NCI-H524 treated with DMSO at 0.1 percent for 48 hours (cell line): ENCODE data around the gene MRPL36.
"Not testable (repeated sequence)": the region's sequence is repeated elsewhere in the genome, so short reads cannot be mapped to it uniquely, and the experiment has no call there.

ENCODE experiments used
- DNase-seq: peaks from one replicate; lab custom pipeline; 2025; lab: John Stamatoyannopoulos, UW

Gene MRPL36

GRCh38 chr5:1799602-1800471 lies at the start of gene MRPL36:
Gene MRPL36, minus strand, starts transcription at chr5:1799837. Its CDS starts 902 bp downstream, at chr5:1798935.
- DNase-seq = peak; percentile 77

DNA sequence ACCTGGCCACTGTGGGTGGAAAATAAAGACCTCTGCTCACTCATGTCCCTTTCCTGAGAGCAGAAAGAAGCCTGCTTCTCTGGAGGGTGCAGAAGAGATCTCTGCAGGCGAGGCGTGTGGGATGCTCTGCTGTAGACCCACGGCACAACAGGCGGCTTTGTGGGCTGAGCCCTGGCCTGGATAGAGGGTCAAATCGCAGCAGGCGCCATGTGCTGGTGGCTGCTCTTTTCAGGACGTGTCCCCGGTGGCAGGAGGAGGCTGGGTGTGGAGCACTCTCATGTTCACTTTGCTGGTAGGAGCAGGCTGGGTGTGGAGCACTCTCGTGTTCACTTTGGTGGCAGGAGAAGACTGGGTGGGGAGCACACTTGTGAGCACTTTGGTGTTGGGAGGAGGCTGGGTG lies 48.0 kb upstream of the MRPL36 start:
- no peak for DNase-seq

DNA sequence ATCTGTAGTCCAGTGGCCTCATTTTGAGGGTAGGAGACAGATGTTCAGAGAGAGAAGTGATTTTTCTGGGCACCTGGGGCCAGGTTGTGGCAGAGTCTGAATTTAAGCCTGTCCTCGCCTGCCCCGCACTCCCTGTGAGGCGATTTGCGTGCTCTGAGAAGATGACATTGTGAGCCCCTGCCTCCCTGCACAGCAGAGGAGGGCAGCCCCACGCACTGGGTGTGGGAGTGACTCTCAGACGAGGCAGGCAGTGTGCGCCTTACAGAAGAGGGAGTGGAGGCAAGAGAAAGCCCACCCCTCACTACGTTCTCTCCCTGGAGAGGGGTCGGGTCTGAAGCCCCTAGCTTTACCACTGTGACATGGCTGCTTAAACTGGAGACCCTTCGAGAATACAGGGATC lies 47.4 kb upstream of the MRPL36 start:
- DNase-seq = no peak

GRCh38 chr5:1846583-1846982 lies 46.9 kb upstream of the MRPL36 start:
- no peak for DNase-seq

GRCh38 chr5:1845696-1846095 lies 46.1 kb upstream of the MRPL36 start:
- DNase-seq = no peak

DNA sequence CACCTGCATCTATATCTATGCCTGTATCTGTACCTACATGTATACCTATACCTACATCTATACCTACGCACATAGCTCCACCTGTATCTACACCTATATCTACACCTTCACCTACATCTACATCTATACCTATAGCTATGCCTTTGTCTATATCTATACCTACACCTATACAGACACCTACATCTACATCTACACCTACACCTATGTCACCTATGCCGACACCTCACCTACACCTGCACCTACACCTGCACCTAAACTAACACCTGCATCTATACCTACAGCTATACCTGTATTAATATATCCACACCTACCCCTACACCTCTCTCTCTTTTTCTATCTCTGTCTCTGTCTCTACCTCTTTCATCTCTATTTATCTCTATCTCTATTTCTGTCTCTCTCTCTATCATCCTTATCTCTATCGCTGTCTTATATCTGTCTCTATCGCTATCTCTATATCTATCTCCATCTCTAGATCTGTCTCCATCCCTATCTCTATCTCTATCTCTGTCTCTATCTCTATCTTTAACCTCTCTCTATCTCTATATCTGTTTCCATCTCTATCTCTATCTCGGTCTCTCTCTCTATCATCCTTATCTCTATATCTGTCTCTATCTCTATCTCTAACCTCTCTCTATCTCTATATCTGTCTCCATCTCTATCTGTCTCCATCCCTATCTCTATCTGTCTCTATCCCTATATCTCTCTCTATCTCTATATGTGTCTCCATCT lies 45.2 kb upstream of the MRPL36 start:
- DNase-seq = no peak

GRCh38 chr5:1843761-1844160 lies 44.1 kb upstream of the MRPL36 start:
- not testable (repeated sequence) for DNase-seq

DNA sequence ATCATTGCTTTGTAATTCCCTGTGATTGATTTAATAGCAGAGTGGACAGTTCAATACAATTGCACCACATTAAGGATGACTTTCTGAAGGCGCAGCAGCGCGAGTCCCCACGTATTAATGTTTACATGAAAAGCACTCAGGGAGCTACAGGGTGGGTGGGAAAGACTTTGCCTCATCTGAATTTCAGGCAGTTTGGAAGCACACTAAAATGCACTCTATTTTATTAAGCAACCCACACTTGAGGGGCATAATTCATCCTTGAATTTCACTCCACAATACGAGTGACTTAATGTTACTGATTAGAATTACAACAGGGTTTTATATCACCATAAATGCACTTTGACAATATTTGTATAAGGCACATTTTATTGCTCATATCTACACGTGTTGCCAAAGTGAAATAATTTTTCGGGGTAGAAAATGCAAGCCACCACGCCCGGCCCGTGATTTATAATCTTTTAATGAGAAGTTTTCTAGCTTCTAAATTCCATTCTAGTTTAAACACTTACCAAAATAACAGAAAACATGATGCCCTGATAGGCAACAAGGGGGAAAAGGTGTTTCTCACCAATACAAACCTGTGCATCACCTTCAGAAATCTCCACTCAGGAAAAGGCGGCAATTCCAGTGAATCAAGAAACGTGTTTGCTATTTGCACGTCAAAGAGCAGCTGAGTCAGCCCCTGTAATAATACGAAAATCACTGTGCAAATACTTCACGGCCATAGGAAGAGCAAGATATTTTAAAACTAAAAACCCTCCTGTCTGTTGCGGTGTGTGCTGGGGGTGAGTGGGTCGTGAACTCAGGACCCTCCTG lies 42.6 kb upstream of the MRPL36 start:
- no peak for DNase-seq

DNA sequence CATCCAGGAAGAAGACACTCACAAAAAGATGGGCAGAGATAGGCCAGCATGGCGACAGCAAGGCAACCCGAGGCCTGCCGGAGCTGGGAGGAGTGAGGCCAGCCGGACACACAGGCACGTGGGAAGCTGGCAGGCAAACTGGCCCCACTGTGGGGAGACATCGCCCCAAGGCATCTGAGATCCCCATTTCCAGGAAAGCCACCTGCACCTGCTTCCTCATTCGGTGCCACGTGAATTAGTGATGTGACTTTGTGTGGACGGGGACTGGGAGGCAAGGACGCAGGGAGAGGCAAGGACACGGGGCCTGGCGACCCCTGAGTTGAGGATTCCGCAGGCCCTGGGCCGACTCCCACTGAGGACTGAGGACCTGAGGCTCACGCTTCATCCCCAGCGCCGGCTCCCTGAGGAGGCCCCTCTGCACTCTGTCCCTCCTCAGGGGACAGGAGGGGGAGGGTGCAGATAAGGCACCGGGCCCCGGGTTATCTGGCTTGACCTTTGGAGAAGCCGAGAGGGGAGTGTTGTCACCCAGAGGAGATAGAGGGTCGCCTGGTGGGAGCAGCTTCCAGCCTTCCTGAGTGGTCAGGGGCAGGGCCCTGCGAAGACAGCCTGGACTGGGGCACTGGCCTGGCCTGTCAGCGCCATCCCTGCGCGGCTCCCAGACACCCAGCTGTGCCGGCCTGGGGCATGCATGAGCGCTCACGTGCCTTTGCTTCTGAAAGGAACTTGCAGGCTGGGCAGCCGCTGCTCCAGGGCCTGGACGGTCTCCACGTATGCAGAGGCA lies 41.3 kb upstream of the MRPL36 start:
- DNase-seq = no peak

GRCh38 chr5:1840071-1840547 lies 40.5 kb upstream of the MRPL36 start:
- DNase-seq = no peak

DNA sequence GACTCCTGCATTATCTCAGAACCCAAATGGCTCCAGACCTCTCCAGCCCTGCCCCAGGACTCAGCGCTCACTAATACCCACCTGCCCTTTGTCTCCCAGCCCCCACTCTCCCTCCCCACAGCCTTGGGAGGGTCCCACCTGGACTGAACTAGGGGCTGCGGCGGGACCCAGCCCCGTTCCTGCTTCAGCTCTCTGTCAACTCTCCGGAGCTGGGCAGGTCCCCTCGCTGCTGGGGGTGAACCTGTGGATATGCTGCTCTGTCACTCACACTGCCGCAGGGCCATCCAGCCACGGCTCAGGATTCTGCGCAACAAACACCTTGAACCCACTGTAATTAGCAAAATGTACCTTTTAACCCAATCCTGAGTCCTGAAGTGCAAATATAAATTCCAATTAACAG lies 38.4 kb upstream of the MRPL36 start:
- DNase-seq = no peak

- no peak for DNase-seq
These were observed 37.5 kb upstream of the MRPL36 start for GRCh38 chr5:1836891-1837880.

- DNase-seq = no peak
These were observed 36.7 kb upstream of the MRPL36 start for GRCh38 chr5:1836176-1836890.

DNA sequence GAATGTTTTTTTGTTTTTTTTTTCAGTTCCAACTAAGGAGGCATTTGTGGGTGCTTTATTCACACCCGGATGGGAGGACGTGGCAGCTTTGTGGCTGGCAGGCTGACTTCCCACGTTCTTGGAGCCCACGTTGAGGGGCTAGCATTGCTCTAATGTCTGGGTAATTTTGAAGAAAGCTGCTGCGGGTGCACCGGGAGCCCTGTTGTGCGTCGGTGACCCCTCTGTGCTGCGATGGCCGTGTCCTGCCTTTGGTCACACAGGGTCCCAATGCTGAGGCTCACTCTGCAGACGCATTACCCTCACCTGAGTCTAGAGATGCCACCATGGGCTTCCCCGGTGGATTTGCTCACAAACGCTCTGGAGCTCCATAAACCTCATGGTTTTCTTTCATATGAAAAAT lies 35.8 kb upstream of the MRPL36 start:
- DNase-seq = no peak

- DNase-seq = peak; percentile 2
These were observed 35.2 kb upstream of the MRPL36 start for GRCh38 chr5:1834721-1835429.

GRCh38 chr5:1834022-1834551 lies 34.5 kb upstream of the MRPL36 start:
- DNase-seq = no peak

GRCh38 chr5:1833264-1834021 lies 33.8 kb upstream of the MRPL36 start:
- DNase-seq = no peak
